ENCODE data around the gene FBXO45. TPM values are rescaled to one million over a fixed set of nuclear protein-coding genes. Genes with fewer than 3 reads are reported as not detected.
"Not testable (repeated sequence)": the region's sequence is repeated elsewhere in the genome, so short reads cannot be mapped to it uniquely, and the experiment has no call there.

FBXO45 gene
- total RNA-seq, 2 donors from 2014 or later: 15.9 to 16.4 TPM

GRCh38 chr3:196617256-196617655 lies 48.8 kb downstream of the FBXO45 start:
- H3K27ac Mint-ChIP-seq: no peak overlapping the region
- no peaks in the 10 kb centered on the region for H3K36me3 Mint-ChIP-seq (ENCODE audit: low read depth)
- no peak for DNase-seq
- 93 to 95% methylated on average over 2 to 5 of the region's 5 CpGs for WGBS, 2 experiments (ENCODE audit: insufficient coverage in 1 of 2, insufficient read length in 1 of 2)
- no peaks in the 10 kb centered on the region for H3K27me3 Mint-ChIP-seq (ENCODE audit: insufficient read depth)
- H3K4me1 Mint-ChIP-seq: peaks cover 21% of the 10 kb centered on the region
- no peaks in the 10 kb centered on the region for H3K9me3 Mint-ChIP-seq
- Histone ChIP-seq H3K27me3 (ENCODE audit: control insufficient read depth, insufficient read depth, low read length, poor library complexity, severe bottlenecking) (no peaks in the 10 kb centered on the region), H3K4me1 (ENCODE audit: control insufficient read depth, insufficient read depth, low read length) (no peaks in the 10 kb centered on the region), H3K27ac (ENCODE audit: low read depth, low read length) (no peak overlapping the region), H3K4me3 (ENCODE audit: low read length) (no peak overlapping the region), H3K36me3 (ENCODE audit: control insufficient read depth, insufficient read depth, low read length) (no peaks in the 10 kb centered on the region), H3K9ac (ENCODE audit: extremely low read depth, low read length, poor library complexity, severe bottlenecking) (no peak overlapping the region), H3K9me3 (ENCODE audit: control insufficient read depth, low read length) (no peaks in the 10 kb centered on the region)
- no peak for TF ChIP-seq CTCF (conservative IDR thresholded peaks at IDR 0.05)
- no peak overlapping the region for H3K4me3 Mint-ChIP-seq

- Histone ChIP-seq H3K9ac (ENCODE audit: extremely low read depth, low read length, poor library complexity, severe bottlenecking) (no peak overlapping the region), H3K4me3 (ENCODE audit: low read length) (no peak overlapping the region), H3K9me3 (ENCODE audit: control insufficient read depth, low read length) (no peaks in the 10 kb centered on the region), H3K4me1 (ENCODE audit: control insufficient read depth, insufficient read depth, low read length) (no peaks in the 10 kb centered on the region), H3K27me3 (ENCODE audit: control insufficient read depth, insufficient read depth, low read length, poor library complexity, severe bottlenecking) (no peaks in the 10 kb centered on the region), H3K27ac (ENCODE audit: low read depth, low read length) (no peak overlapping the region), H3K36me3 (ENCODE audit: control insufficient read depth, insufficient read depth, low read length) (no peaks in the 10 kb centered on the region)
- no peaks in the 10 kb centered on the region for H3K36me3 Mint-ChIP-seq (ENCODE audit: low read depth)
- no peak for TF ChIP-seq CTCF (conservative IDR thresholded peaks at IDR 0.05)
- WGBS, 2 experiments (ENCODE audit: insufficient coverage in 1 of 2, insufficient read length in 1 of 2): 86% methylated on average over 4 of the region's 5 CpGs; no CpG with 5 or more reads in 1 of the 2 experiments
- peak overlapping the region; percentile 15 for H3K27ac Mint-ChIP-seq
- H3K9me3 Mint-ChIP-seq: no peaks in the 10 kb centered on the region
- no peak overlapping the region for H3K4me3 Mint-ChIP-seq
- no peaks in the 10 kb centered on the region for H3K27me3 Mint-ChIP-seq (ENCODE audit: insufficient read depth)
- DNase-seq: no peak
- peaks cover 18% of the 10 kb centered on the region for H3K4me1 Mint-ChIP-seq
Observed at GRCh38 chr3:196619223-196619622, 50.8 kb downstream of the FBXO45 start.

- not testable (repeated sequence) for DNase-seq; H3K9ac ChIP-seq (ENCODE audit: extremely low read depth, low read length, poor library complexity, severe bottlenecking); H3K27ac Mint-ChIP-seq; H3K27ac ChIP-seq (ENCODE audit: low read depth, low read length); H3K36me3 ChIP-seq (ENCODE audit: control insufficient read depth, insufficient read depth, low read length); H3K9me3 Mint-ChIP-seq; H3K4me1 ChIP-seq (ENCODE audit: control insufficient read depth, insufficient read depth, low read length); H3K36me3 Mint-ChIP-seq (ENCODE audit: low read depth); H3K27me3 ChIP-seq (ENCODE audit: control insufficient read depth, insufficient read depth, low read length, poor library complexity, severe bottlenecking); H3K9me3 ChIP-seq (ENCODE audit: control insufficient read depth, low read length); H3K4me3 ChIP-seq (ENCODE audit: low read length); H3K4me3 Mint-ChIP-seq; H3K27me3 Mint-ChIP-seq (ENCODE audit: insufficient read depth)
- peaks cover 18% of the 10 kb centered on the region for H3K4me1 Mint-ChIP-seq
- 29% methylated on average over 1 of the region's 5 CpGs; no CpG with 5 or more reads in 1 of the 2 experiments for WGBS, 2 experiments (ENCODE audit: insufficient coverage in 1 of 2, insufficient read length in 1 of 2)
Observed at GRCh38 chr3:196619627-196620026, 51.2 kb downstream of the FBXO45 start.

GRCh38 chr3:196620161-196620604 lies 51.7 kb downstream of the FBXO45 start:
- TF ChIP-seq CTCF (conservative IDR thresholded peaks at IDR 0.05): no peak
- WGBS, 2 experiments (ENCODE audit: insufficient coverage in 1 of 2, insufficient read length in 1 of 2): 86 to 91% methylated on average over 10 of the region's 10 CpGs
- Histone ChIP-seq H3K27me3 (ENCODE audit: control insufficient read depth, insufficient read depth, low read length, poor library complexity, severe bottlenecking) (no peaks in the 10 kb centered on the region), H3K4me3 (ENCODE audit: low read length) (no peak overlapping the region), H3K9me3 (ENCODE audit: control insufficient read depth, low read length) (no peaks in the 10 kb centered on the region), H3K36me3 (ENCODE audit: control insufficient read depth, insufficient read depth, low read length) (no peaks in the 10 kb centered on the region), H3K9ac (ENCODE audit: extremely low read depth, low read length, poor library complexity, severe bottlenecking) (no peak overlapping the region), H3K27ac (ENCODE audit: low read depth, low read length) (no peak overlapping the region), H3K4me1 (ENCODE audit: control insufficient read depth, insufficient read depth, low read length) (no peaks in the 10 kb centered on the region)
- no peak overlapping the region for H3K4me3 Mint-ChIP-seq
- no peak for DNase-seq
- peaks cover 18% of the 10 kb centered on the region for H3K4me1 Mint-ChIP-seq
- H3K9me3 Mint-ChIP-seq: no peaks in the 10 kb centered on the region
- no peaks in the 10 kb centered on the region for H3K36me3 Mint-ChIP-seq (ENCODE audit: low read depth)
- H3K27me3 Mint-ChIP-seq (ENCODE audit: insufficient read depth): peaks cover 3% of the 10 kb centered on the region
- H3K27ac Mint-ChIP-seq: peak overlapping the region; percentile 78
